ENCODE results near the gene FBXO4.

The FBXO4 gene

GRCh38 chr5:41924872-41925554, at the start of gene FBXO4:
FBXO4 (plus strand) TSS chr5:41925281; CDS start chr5:41925310, 29 bp downstream.
- H3K27ac Mint-ChIP-seq: peak within 1 kb of the TSS; percentile 96
- no peaks in the 10 kb centered on the region for H3K27me3 Mint-ChIP-seq
- peak; percentile 98 for ATAC-seq
- H3K4me3 Mint-ChIP-seq: peak within 1 kb of the TSS; percentile 94
- no peaks in the 10 kb centered on the region for H3K9me3 Mint-ChIP-seq
- H3K4me1 Mint-ChIP-seq: peaks cover 27% of the 10 kb centered on the region
- H3K36me3 Mint-ChIP-seq: peaks cover 10% of the 10 kb centered on the region

- no peaks in the 10 kb centered on the region for H3K9me3 Mint-ChIP-seq
- peaks cover 11% of the 10 kb centered on the region for H3K27me3 Mint-ChIP-seq
- H3K36me3 Mint-ChIP-seq: no peaks in the 10 kb centered on the region
- H3K27ac Mint-ChIP-seq: no peak overlapping the region
- ATAC-seq: no peak
- no peaks in the 10 kb centered on the region for H3K4me1 Mint-ChIP-seq
- H3K4me3 Mint-ChIP-seq: no peak overlapping the region
Observed at GRCh38 chr5:41876678-41877077, 48.4 kb upstream of the FBXO4 start.

GRCh38 chr5:41877408-41877807, 47.7 kb upstream of the FBXO4 start:
- no peak for ATAC-seq
- Mint-ChIP-seq H3K36me3 (no peaks in the 10 kb centered on the region), H3K27me3 (peaks cover 11% of the 10 kb centered on the region), H3K9me3 (no peaks in the 10 kb centered on the region), H3K4me3 (no peak overlapping the region), H3K27ac (no peak overlapping the region), H3K4me1 (no peaks in the 10 kb centered on the region)

- no peak for ATAC-seq
- Mint-ChIP-seq H3K4me3 (no peak overlapping the region), H3K9me3 (no peaks in the 10 kb centered on the region), H3K27me3 (peaks cover 11% of the 10 kb centered on the region), H3K36me3 (no peaks in the 10 kb centered on the region), H3K27ac (no peak overlapping the region), H3K4me1 (no peaks in the 10 kb centered on the region)
Observed at GRCh38 chr5:41878173-41878572, 46.9 kb upstream of the FBXO4 start.

GRCh38 chr5:41878643-41879478, 46.2 kb upstream of the FBXO4 start:
- Mint-ChIP-seq H3K4me1 (no peaks in the 10 kb centered on the region), H3K4me3 (no peak overlapping the region), H3K27ac (no peak overlapping the region), H3K27me3 (peaks cover 11% of the 10 kb centered on the region), H3K9me3 (no peaks in the 10 kb centered on the region), H3K36me3 (no peaks in the 10 kb centered on the region)
- no peak for ATAC-seq

- no peaks in the 10 kb centered on the region for H3K4me1 Mint-ChIP-seq
- ATAC-seq: no peak
- H3K36me3 Mint-ChIP-seq: no peaks in the 10 kb centered on the region
- H3K4me3 Mint-ChIP-seq: no peak overlapping the region
- H3K27me3 Mint-ChIP-seq: peaks cover 11% of the 10 kb centered on the region
- H3K9me3 Mint-ChIP-seq: no peaks in the 10 kb centered on the region
- no peak overlapping the region for H3K27ac Mint-ChIP-seq
Observed at GRCh38 chr5:41882765-41883164, 42.3 kb upstream of the FBXO4 start.

- no peaks in the 10 kb centered on the region for H3K4me1 Mint-ChIP-seq
- no peak for ATAC-seq
- peaks cover 11% of the 10 kb centered on the region for H3K27me3 Mint-ChIP-seq
- H3K4me3 Mint-ChIP-seq: no peak overlapping the region
- no peaks in the 10 kb centered on the region for H3K9me3 Mint-ChIP-seq
- H3K27ac Mint-ChIP-seq: no peak overlapping the region
- no peaks in the 10 kb centered on the region for H3K36me3 Mint-ChIP-seq
Observed at GRCh38 chr5:41883243-41883642, 41.8 kb upstream of the FBXO4 start.

GRCh38 chr5:41883936-41884335, 41.1 kb upstream of the FBXO4 start:
- no peak for ATAC-seq
- no peak overlapping the region for H3K27ac Mint-ChIP-seq
- peaks cover 11% of the 10 kb centered on the region for H3K27me3 Mint-ChIP-seq
- no peaks in the 10 kb centered on the region for H3K4me1 Mint-ChIP-seq
- no peaks in the 10 kb centered on the region for H3K36me3 Mint-ChIP-seq
- no peak overlapping the region for H3K4me3 Mint-ChIP-seq
- no peaks in the 10 kb centered on the region for H3K9me3 Mint-ChIP-seq

GRCh38 chr5:41885286-41885685, 39.8 kb upstream of the FBXO4 start:
- H3K36me3 Mint-ChIP-seq: no peaks in the 10 kb centered on the region
- H3K27ac Mint-ChIP-seq: no peak overlapping the region
- ATAC-seq: no peak
- peaks cover 4% of the 10 kb centered on the region for H3K27me3 Mint-ChIP-seq
- H3K4me3 Mint-ChIP-seq: no peak overlapping the region
- no peaks in the 10 kb centered on the region for H3K9me3 Mint-ChIP-seq
- H3K4me1 Mint-ChIP-seq: no peaks in the 10 kb centered on the region

GRCh38 chr5:41891066-41891707, 33.9 kb upstream of the FBXO4 start:
- Mint-ChIP-seq H3K4me1 (no peaks in the 10 kb centered on the region), H3K27ac (no peak overlapping the region), H3K9me3 (no peaks in the 10 kb centered on the region), H3K4me3 (no peak overlapping the region), H3K36me3 (no peaks in the 10 kb centered on the region), H3K27me3 (peaks cover 39% of the 10 kb centered on the region)
- ATAC-seq: no peak

GRCh38 chr5:41892031-41892430, 33.0 kb upstream of the FBXO4 start:
- H3K9me3 Mint-ChIP-seq: no peaks in the 10 kb centered on the region
- H3K27me3 Mint-ChIP-seq: peaks cover 47% of the 10 kb centered on the region
- no peaks in the 10 kb centered on the region for H3K36me3 Mint-ChIP-seq
- ATAC-seq: no peak
- no peak overlapping the region for H3K4me3 Mint-ChIP-seq
- H3K27ac Mint-ChIP-seq: no peak overlapping the region
- H3K4me1 Mint-ChIP-seq: no peaks in the 10 kb centered on the region

- no peak overlapping the region for H3K4me3 Mint-ChIP-seq
- no peaks in the 10 kb centered on the region for H3K36me3 Mint-ChIP-seq
- ATAC-seq: no peak
- H3K27me3 Mint-ChIP-seq: peaks cover 48% of the 10 kb centered on the region
- H3K27ac Mint-ChIP-seq: no peak overlapping the region
- no peaks in the 10 kb centered on the region for H3K4me1 Mint-ChIP-seq
- no peaks in the 10 kb centered on the region for H3K9me3 Mint-ChIP-seq
Observed at GRCh38 chr5:41893074-41893851, 31.8 kb upstream of the FBXO4 start.

GRCh38 chr5:41896230-41896629, 28.9 kb upstream of the FBXO4 start:
- Mint-ChIP-seq H3K27me3 (peaks cover 40% of the 10 kb centered on the region), H3K4me3 (no peak overlapping the region), H3K9me3 (no peaks in the 10 kb centered on the region), H3K36me3 (no peaks in the 10 kb centered on the region), H3K4me1 (no peaks in the 10 kb centered on the region), H3K27ac (no peak overlapping the region)
- ATAC-seq: no peak

- ATAC-seq: no peak
- Mint-ChIP-seq H3K27ac (peak overlapping the region; percentile 89), H3K4me3 (peak overlapping the region; percentile 89), H3K4me1 (peaks cover 26% of the 10 kb centered on the region), H3K9me3 (no peaks in the 10 kb centered on the region), H3K27me3 (no peaks in the 10 kb centered on the region), H3K36me3 (peaks cover 15% of the 10 kb centered on the region)
Observed at GRCh38 chr5:41903382-41903891, 21.6 kb upstream of the FBXO4 start.
